H1 (cell line): ENCODE measurements around the gene HMHB1. TPM values are rescaled to one million over a fixed set of nuclear protein-coding genes. Genes with fewer than 3 reads are reported as not detected.

Experiments
- CHD7 ChIP-seq: fragments of 300-600 bp; sonication (generic); IDR thresholded peaks from 2 replicates; pipeline ENCODE4 v1.7.1; 2012; ENCODE audit warnings: low read length, moderate library complexity, mild to moderate bottlenecking, inconsistent platforms; ENCODE audit not compliant: insufficient replicate concordance
- CTBP2 ChIP-seq: IDR thresholded peaks from 2 replicates; pipeline ENCODE4 v1.7.0; 2011; ENCODE audit warnings: borderline replicate concordance, mild to moderate bottlenecking, moderate library complexity, mixed read lengths, low read length; ENCODE audit not compliant: insufficient read depth, insufficient read length
- polyA plus RNA-seq, 7 experiments: library from polyadenylated mRNA; depleted of rRNA in 3 of 7; stranded (reverse) in 5 of 7; unstranded in 2 of 7; fragments of >200 nt in 5 of 7; fragments of 200-250 nt in 2 of 7; gene quantifications; 1 replicate in 5 of 7; 2 replicates in 1 of 7; 4 replicates in 1 of 7; pipeline versions ENCODE4 v1.2.1 to v1.2.3, GENCODE V29; 2011 to 2013; ENCODE audit warnings: missing spikeins in 2 of 7, mixed read lengths in 2 of 7
- total RNA-seq: library from RNA; stranded (reverse); fragmentation: NEBNext Ultra II Directional; extraction: Animal tissue kit (Norgen Biotek cat#: 25700); gene quantifications from 2 replicates; pipeline ENCODE4 v1.2.1, GENCODE V29; 2021

The HMHB1 gene
- total and polyA plus RNA-seq, 2 of the 8 experiments (the other 6 are each of a cell fraction or from before 2014, with no cell fraction given), result not detected

- TF ChIP-seq CHD7 (no peak), CTBP2 (no peak)
Observed at GRCh38 chr5:143812085-143812705, at the start of gene HMHB1 (continued).
